ENCODE measurements around the gene KCNE5. TPM values are rescaled to one million over a fixed set of nuclear protein-coding genes. Genes with fewer than 3 reads are reported as not detected.
"Not testable (repeated sequence)": the region's sequence is repeated elsewhere in the genome, so short reads cannot be mapped to it uniquely, and the experiment has no call there.

KCNE5 gene, protein sequence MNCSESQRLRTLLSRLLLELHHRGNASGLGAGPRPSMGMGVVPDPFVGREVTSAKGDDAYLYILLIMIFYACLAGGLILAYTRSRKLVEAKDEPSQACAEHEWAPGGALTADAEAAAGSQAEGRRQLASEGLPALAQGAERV
- not detected for total RNA-seq

DNA sequence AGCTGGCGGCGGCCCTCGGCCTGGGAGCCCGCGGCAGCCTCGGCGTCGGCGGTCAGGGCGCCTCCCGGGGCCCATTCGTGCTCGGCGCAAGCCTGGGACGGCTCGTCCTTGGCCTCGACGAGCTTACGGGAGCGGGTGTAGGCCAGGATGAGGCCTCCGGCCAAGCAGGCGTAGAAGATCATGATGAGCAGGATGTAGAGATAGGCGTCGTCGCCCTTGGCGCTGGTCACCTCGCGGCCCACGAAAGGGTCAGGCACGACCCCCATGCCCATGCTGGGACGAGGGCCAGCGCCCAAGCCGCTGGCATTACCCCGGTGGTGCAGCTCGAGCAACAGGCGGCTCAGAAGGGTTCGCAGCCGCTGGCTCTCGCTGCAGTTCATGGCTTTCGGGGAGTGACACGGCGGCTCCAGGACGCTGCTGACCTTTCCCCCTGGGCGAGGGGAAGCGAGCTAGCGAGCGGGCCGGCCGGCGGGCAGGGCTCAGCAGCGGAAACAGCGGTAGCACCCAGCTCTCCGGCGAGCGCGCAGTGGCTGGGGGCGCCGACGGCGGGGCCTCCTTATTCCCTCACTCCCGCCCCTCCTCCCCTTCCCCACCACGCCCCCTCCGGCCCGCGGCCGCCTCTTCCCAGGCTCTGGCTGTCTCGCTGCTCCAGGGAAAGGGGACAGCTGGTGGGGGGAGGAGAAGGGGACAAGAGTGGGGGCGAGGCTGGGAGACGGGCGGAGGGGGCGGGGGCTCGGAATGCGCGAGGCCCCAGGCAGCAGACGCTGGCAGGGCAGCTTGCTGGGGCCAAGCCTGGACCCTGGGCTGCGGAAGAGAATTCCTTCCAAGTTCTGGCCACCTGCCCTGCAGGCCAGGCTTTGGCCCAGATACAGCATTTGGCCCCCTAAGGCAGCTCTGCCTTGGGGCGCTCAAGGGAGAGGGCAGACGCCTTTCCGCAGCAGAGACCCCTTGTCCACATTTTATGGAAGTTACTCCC is at the start of gene KCNE5:
TSS of gene KCNE5 (minus strand) at position 532 of the 976 bp plus-strand sequence. CDS start at position 380, 152 bp downstream.
- ATAC-seq (no peak), DNase-seq (ENCODE audit: low spot score) (no peak)
- intact Hi-C loops (cut with DNase I) = no loop called here

DNA sequence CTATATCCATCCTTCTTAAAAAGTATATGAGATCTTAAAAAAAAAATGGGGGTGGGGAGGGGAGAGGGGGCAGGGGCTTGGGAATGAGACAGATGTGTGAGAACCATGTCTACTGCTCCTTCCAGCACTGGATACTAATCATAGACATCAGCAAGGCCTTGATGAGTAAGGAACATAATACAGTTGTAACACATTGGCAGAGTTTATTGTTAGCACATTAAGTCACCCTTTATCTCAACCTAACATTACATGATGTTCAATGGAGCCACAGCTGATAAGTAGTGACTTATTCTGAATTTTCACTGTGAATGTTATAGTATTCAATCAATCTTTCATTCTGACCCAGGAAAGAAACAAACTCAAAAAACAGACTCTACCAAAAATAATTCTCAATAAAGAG is 47.3 kb upstream of the KCNE5 start:
- DNase-seq (ENCODE audit: low spot score) (no peak), ATAC-seq (no peak)
- intact Hi-C loops (cut with DNase I) = no loop called here

DNA sequence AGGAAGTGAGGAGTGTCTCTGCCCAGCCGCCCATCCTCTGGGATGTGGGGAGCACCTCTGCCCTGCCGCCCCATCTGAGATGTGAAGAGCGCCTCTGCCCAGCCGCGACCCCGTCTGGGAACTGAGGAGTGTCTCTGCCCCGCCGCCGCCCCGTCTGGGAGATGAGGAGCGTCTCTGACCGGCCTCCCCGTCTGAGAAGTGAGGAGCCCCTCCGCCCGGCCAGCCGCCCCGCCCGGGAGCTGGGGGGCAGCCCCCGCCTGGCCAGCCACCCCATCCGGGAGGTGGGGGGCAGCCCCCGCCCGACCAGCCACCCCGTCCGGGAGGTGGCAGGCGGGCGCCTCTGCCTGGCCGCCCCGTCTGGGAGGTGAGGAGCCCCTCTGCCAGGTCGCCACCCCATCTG is 46.2 kb upstream of the KCNE5 start:
- ATAC-seq; intact Hi-C loops (cut with DNase I): not testable (repeated sequence)
- DNase-seq (ENCODE audit: low spot score) = peak; percentile 48

DNA sequence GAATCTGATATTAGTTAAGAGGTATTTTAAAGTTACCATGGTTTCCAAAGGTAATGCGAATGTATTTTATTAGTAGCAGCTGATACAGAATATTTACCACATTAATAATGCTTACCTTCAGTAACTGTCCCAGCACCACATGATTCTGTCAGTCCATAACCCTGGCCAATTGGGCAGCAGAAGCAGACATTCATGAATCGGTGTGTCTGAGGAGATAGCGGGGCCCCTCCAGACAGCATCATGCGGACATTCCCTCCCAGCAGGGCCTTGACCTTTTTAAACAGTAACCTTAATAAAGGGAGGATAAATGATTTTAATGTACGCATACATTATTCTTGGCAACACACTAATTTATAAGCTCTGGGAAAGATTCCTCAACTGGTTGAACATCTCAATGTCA is 43.0 kb upstream of the KCNE5 start:
- no peak for DNase-seq (ENCODE audit: low spot score)
- ATAC-seq = no peak
- intact Hi-C loops (cut with DNase I) = no loop called here

DNA sequence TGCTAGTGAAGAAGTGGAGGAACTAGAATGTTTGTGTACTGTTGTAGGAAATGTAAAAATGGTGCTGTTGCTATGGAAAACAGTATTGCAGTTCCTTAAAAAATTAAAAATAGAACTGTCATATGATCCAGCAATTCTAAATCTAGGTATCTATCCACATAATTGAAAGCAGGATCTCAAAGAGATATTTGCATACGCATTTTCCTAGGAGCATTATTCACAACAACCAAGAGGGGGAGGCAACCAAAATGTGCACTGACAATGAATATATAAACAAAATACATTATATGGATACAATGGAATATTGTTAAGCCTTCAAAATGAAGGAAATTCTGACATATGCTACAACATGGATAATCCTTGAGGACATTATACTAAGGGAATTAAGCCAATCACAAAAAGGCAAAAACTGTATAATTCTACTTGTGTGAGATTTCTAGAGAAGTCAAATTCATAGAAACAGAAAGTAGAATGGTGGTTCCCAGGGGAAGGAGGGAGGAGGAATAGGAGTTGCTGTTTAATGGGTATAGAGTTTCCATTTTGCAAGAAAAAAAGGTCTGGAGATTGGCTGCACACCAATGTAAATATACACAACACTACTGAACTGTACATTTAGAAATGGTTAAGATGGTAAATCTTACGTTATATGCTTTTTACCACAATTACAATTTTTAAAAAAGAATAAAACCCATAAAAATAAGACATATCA is 35.6 kb upstream of the KCNE5 start:
- DNase-seq (ENCODE audit: low spot score) (no peak), ATAC-seq (no peak)
- intact Hi-C loops (cut with DNase I) = no loop called here

DNA sequence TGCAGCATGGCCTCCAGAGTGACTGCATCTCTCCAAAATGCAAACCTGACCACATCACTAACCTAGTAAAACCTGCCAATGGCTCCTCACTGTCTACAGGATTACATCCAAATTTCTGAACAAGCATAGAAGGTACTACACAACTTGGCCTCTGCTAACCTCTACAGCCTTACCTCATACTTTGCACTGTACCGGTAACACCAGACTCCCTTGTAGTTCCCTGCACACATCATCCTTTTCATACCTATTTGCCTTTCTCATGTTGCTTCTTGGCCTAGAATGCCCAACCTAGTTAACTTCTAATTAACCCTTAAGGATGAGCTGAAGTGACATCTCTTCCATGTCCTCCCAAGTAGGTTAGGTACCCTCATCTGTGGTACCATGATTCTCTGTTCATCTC is 33.4 kb upstream of the KCNE5 start:
- intact Hi-C loops (cut with DNase I) = loop anchor here (5.0 kb wide), 1 partner anchor 799 kb away; no protein-coding TSS in a partner anchor
- ATAC-seq = no peak
- DNase-seq (ENCODE audit: low spot score) = no peak

DNA sequence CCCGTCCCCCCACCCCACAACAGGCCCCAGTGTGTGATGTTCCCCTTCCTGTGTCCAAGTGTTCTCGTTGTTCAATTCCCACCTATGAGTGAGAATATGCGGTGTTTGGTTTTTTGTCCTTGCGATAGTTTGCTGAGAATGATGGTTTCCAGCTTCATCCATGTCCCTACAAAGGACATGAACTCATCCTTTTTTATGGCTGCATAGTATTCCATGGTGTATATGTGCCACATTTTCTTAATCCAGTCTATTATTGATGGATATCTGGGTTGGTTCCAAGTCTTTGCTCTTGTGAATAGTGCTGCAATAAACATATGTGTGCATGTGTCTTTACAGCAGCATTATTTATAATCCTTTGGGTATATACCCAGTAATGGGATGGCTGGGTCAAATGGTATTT is 32.4 kb upstream of the KCNE5 start:
- intact Hi-C loops (cut with DNase I) = loop anchor here (5.0 kb wide), 1 partner anchor 800 kb away; no protein-coding TSS in a partner anchor
- not testable (repeated sequence) for ATAC-seq; DNase-seq (ENCODE audit: low spot score)

DNA sequence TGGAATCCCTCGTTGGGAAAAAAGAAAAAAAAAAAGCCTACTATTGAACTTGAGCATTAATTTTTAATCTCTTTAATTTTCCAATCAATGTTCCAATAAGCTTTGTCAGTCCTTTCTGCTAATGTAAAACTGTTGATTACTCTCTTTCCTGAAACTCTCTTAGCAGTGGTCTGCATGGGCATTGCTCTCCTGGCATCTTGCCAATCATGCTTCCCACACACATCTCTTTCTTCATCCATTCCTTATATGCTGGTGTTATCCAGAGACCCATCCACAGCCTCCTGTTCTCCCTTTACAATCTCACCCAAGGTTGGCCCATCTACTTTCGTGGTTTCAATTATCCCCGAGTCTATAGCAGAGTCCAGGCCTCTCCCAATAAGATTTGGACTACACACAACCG is 31.8 kb upstream of the KCNE5 start:
- DNase-seq (ENCODE audit: low spot score) = no peak
- intact Hi-C loops (cut with DNase I) = loop anchor here (5.0 kb wide), 1 partner anchor 801 kb away; no protein-coding TSS in a partner anchor
- no peak for ATAC-seq

DNA sequence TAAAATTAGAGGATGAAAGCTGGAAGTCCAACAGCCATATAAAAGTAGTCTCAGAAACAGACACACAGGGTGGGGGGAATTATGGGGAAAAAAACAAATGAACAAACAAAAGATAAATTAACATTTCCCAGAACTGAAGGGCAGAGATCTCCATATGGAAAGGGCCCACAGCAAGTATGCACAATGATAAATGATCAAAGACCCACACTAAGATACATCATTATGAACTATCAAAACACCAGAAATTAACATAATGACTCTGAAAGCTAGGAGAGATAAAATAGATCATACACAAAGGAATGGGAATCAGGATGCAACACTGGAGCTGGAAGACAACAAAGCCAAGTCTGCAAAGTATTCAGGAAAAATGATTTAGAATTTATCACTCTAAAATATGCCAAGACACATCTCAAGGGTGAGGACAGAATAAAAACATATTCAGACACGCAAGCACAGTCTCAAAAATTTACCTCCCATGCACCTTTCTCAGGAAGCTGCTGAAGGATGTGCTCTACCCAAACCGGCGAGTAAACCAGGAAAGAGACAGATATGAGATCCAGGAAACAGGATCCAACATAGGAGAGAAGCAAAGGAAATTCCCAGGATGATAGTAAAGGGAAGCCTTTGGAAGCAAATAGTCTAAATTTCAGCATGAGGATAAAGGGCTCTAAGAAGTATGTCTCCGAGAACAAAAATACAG is 30.7 kb upstream of the KCNE5 start:
- no peak for ATAC-seq
- DNase-seq (ENCODE audit: low spot score) = no peak
- intact Hi-C loops (cut with DNase I) = loop anchor here (5.0 kb wide), 1 partner anchor 802 kb away; no protein-coding TSS in a partner anchor

DNA sequence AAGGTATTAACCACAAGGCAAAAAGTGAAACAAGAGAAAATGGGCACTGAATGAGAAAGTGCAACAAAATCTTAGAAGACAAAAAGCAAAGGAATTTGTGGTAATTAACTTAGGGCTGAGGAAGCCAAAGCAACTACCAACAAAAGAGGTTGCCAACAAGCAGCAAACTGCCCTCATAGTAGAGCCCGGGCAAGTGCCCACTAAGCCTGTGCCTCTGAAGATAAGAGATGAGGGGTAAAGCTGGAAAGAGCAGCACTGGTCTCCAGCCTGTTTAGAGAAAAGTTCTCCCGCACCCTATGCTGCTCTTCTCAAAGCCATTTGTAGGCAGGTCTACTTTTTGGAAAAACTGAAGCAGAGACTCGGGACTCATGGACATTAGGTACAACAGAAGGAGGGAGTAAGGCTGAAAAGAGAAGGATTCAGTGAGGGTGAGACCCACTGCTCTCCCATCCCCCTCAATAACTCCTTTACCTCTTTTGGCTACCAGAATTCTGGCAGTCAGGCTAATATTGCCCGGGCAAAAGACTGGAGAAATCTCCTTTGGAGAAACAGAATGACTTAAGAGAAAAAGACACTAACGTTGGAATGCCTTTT is 29.6 kb upstream of the KCNE5 start:
- ATAC-seq = no peak
- no peak for DNase-seq (ENCODE audit: low spot score)
- intact Hi-C loops (cut with DNase I) = loop anchor here (5.0 kb wide), 1 partner anchor 803 kb away; no protein-coding TSS in a partner anchor

DNA sequence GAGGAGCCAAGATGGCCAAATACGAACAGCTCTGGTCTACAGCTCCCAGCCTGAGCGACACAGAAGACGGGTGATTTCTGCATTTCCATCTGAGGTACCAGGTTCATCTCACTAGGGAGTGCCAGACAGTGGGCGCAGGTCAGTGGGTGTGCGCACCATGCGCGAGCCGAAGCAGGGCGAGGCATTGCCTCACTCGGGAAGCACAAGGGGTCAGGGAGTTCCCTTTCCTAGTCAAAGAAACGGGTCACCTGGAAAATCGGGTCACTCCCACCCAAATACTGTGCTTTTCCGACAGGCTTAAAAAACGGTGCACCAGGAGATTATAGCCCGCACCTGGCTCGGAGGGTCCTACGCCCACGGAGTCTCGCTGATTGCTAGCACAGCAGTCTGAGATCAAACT is 19.7 kb upstream of the KCNE5 start:
- DNase-seq (ENCODE audit: low spot score); intact Hi-C loops (cut with DNase I); ATAC-seq: not testable (repeated sequence)

DNA sequence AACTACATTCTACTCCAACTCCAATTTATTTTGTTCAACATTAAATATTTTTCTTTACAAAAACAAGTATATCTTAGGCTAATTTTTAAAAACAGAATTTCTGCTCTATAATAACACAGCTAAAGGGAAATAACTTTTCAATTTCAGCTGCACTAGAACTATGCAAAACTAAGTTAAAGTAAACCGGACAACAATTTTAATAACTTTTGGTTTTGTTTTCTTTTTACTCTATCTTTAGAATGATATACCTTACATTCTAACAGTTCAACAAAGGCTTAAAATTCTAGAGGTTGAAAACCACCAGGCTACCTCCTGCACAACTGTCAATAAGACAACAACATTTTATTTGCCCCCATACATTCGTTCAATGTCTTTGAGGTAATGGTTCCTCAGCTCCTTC is 18.7 kb upstream of the KCNE5 start:
- intact Hi-C loops (cut with DNase I) = no loop called here
- DNase-seq (ENCODE audit: low spot score) (no peak), ATAC-seq (no peak)

DNA sequence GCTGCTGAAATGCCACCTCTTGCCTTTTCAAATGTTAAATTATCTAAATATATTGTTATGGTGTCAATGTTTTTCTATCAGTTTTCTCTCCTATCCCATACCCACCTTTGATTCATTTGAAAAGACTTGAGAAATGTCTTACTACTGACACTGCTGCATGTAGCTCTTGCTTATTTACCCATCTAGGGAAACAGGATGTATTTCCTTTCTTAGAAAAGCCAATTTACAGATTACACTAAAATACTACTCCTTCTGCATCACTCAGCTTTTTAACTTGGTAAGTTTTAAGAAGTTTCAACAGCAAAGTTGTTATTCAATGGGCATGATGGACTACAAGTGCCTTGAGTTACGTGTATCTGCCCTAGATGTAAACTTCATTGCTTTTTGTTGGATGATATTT is 13.2 kb upstream of the KCNE5 start:
- DNase-seq (ENCODE audit: low spot score) (no peak), ATAC-seq (no peak)
- intact Hi-C loops (cut with DNase I) = loop anchor here (10.0 kb wide), 1 partner anchor 153 kb away; the partner anchor contains the start of gene GUCY2F

DNA sequence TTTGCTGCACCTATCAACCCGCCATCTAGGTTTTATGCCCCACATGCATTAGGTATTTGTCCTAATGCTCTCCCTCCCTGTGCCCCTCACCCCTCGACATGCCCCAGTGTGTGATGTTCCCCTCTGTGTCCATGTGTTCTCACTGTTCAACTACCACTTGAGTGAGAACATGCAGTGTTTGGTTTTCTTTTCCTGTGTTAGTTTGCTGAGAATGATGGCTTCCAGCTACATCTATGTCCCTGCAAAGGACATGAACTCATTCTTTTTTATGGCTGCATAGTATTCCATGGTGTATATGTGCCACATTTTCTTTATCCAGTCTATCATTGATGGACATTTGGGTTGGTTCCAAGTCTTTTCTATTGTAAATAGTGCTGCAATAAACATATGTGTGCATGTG is 12.5 kb upstream of the KCNE5 start:
- intact Hi-C loops (cut with DNase I) = loop anchor here (10.0 kb wide), 1 partner anchor 153 kb away; the partner anchor contains the start of gene GUCY2F
- not testable (repeated sequence) for ATAC-seq; DNase-seq (ENCODE audit: low spot score)

DNA sequence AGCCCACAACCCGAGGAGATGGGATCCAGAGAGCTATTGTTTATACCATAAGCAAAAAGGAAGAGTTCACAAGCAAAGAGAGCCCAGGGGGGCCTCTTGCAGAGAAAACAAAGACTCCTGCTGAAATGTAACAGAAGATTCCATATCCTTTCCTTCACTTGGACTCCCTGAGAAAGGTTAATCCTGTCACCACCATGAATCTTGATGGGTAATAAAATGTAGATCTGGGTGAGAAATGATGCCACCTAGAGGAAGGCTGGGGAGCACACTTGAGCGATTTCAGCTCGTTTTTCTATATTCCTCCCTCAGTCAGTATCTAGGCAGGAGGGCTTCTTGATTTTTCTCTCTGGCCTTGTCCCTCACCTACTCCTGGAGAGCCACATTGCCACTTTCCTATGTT is 10.2 kb upstream of the KCNE5 start:
- DNase-seq (ENCODE audit: low spot score) (no peak), ATAC-seq (no peak)
- intact Hi-C loops (cut with DNase I) = loop anchor here (10.0 kb wide), 1 partner anchor 150 kb away; the partner anchor contains the start of gene GUCY2F

DNA sequence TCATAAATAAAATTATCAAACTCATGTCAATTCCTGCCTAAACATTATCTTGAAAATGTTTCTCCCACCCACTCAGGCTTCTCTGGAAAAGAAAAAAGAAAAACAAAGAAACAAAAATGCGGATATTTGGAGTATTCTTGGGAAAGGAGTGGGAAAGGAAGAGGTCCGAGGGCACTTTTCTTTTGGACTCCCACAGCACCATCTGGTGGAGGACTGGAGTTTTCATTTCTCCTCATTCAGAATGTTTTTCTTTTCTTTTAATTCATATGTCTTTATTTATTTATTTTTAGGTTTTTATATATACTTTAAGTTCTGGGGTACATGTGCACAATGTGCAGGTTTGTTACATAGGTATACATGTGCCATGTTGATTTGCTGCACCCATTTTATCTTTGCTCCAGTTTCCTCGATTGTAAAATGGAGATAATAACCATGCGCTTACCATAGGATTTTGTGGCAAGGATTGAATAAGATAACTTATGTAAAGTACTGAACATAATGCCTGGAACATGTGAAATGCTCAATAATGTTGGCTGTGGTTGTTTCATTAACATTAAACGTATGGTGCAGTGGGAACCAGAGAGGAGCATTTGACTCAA is 8.0 kb upstream of the KCNE5 start:
- ATAC-seq (no peak), DNase-seq (ENCODE audit: low spot score) (no peak)
- intact Hi-C loops (cut with DNase I) = loop anchor here (10.0 kb wide), 1 partner anchor 148 kb away; the partner anchor contains the start of gene GUCY2F

DNA sequence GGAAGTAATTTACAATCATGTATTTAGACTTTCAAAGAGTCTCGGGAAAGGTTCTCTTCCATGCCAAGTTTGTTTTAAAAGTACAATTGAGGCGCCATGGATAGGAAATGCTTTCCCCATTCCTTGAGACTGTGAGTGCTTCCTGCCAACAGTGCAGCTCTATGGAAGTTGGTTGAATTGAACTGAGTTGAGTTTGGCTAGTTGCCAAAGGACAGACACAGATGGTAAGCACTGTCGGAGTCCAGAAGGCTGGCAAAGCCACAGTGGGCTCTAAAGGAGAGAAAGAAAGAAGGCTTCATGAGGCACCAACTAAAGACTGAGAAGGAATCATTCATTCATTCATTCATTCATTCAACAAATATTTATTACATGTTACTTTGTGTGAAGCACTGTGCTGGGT is 4.3 kb upstream of the KCNE5 start:
- no peak for ATAC-seq
- no peak for DNase-seq (ENCODE audit: low spot score)
- intact Hi-C loops (cut with DNase I) = no loop called here

DNA sequence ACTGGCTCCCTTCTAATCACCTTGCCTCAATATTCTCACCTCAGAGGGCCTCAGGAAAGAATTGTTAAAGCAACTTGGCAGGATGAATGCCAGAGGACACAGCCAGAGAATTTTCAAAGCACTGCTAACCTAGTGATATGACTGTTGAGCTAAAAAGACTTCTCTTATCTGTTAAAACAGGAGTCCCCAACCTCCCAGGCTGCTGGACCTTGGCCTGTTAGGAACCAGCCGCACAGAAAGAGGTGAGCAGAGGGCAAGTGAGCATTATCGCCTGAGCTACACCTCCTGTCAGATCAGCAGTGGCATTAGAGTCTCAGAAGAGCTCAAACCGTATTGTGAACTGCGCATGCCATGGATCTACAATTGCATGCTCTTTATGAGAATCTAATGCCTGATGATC is 1.7 kb upstream of the KCNE5 start:
- intact Hi-C loops (cut with DNase I) = no loop called here
- ATAC-seq = no peak
- no peak for DNase-seq (ENCODE audit: low spot score)

Measured in sciatic nerve (tissue), 2 donors.